Omental fat pad (tissue), 4 donors: ENCODE results near the gene TEX50. TPM values are rescaled to one million over a fixed set of nuclear protein-coding genes. Genes with fewer than 3 reads are reported as not detected.
"Not testable (repeated sequence)": the region's sequence is repeated elsewhere in the genome, so short reads cannot be mapped to it uniquely, and the experiment has no call there.

Experiments
- ATAC-seq: fragments of 150-250 bp; one replicate; pipeline ENCODE4 v1.9.1; 2016; ENCODE audit warnings: mild to moderate bottlenecking, moderate library complexity; ENCODE audit not compliant: low FRiP score
- DNase-seq: peaks from one replicate; pipeline ENCODE4 v3.0.0-alpha.2; 2019; ENCODE audit warnings: low spot score
- total RNA-seq, 4 donors: library from RNA; depleted of rRNA; stranded (reverse); fragments of >200 nt; gene quantifications; one replicate each; pipeline ENCODE4 v1.1.0, GENCODE V29; 2016
- TF ChIP-seq, protein P1 (sequence below), 3 donors: fragments of 450-650 bp; IDR thresholded peaks; one replicate each; pipeline ENCODE4 v1.5.1; 2016 to 2017; ENCODE audit warnings: antibody characterized with exemption in 3 of 3, mild to moderate bottlenecking in 3 of 3, moderate library complexity in 2 of 3

The TEX50 gene, protein sequence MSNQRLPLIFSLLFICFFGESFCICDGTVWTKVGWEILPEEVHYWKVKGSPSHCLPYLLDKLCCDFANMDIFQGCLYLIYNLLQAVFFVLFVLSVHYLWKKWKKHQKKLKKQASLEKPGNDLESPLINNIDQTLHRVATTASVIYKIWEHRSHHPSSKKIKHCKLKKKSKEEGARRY
- total RNA-seq: not detected

DNA sequence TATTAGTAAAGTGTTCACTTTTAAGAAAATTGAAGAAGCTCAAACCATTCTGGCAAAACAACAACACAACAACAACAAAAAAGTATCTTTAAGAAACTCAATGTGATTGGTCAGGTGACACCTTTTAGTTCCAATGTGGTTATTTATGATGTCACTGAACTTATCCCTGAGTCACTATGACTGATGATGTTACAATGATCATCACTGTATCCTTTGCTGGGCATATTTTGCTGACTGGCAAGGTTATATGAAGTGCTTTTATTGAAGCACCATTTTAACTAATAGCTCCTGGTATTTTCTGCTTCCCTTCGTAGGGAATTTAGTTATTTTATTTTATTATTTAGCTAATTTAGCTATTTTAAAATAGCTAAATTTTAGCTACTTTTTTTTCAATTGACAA lies at the start of gene TEX50:
TSS of gene TEX50 (plus strand) at position 223 of the 400 bp plus-strand sequence. CDS start 184 bp downstream, outside the sequence.
- no peak for DNase-seq
- ATAC-seq: no peak
- TF ChIP-seq, protein P1, sequence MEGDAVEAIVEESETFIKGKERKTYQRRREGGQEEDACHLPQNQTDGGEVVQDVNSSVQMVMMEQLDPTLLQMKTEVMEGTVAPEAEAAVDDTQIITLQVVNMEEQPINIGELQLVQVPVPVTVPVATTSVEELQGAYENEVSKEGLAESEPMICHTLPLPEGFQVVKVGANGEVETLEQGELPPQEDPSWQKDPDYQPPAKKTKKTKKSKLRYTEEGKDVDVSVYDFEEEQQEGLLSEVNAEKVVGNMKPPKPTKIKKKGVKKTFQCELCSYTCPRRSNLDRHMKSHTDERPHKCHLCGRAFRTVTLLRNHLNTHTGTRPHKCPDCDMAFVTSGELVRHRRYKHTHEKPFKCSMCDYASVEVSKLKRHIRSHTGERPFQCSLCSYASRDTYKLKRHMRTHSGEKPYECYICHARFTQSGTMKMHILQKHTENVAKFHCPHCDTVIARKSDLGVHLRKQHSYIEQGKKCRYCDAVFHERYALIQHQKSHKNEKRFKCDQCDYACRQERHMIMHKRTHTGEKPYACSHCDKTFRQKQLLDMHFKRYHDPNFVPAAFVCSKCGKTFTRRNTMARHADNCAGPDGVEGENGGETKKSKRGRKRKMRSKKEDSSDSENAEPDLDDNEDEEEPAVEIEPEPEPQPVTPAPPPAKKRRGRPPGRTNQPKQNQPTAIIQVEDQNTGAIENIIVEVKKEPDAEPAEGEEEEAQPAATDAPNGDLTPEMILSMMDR (IDR thresholded peaks at IDR 0.05): no peak

DNA sequence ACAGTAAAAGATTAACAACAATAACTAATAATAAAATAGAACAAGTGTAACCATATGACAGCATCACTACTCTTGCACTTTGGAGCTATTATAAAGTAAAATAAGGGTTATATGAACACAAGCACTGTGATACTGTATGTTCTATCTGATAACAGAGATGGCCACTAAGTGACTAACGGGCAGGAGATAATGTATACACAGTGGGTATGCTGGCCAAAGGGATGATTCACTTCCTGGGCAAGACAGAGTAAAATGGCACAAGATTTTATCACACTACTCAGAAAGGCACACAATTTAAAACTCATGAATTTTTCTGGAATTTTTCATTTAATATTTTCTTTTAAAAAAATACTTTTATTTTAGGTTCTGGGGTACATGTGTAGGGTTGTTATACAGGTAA lies 44.6 kb upstream of the TEX50 start:
- TF ChIP-seq, protein P1 (IDR thresholded peaks at IDR 0.05): no peak
- no peak for DNase-seq
- ATAC-seq: no peak

DNA sequence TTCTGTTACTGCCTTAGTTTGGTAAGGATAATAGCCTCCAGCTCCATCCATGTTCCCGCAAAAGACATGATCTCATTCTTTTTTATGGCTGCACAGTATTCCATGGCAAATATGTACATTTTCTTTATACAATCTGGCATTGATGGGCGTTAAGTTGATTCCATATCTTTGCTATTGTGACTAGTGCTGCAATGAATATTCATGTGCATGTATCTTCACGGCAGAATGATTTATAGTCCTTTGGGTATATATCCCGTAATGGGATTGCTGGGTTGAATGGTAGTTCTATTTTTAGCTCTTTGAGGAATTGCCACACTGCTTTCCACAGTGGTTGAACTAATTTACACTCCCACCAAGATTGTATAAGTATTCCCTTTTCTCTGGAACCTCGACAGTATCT lies 44.0 kb upstream of the TEX50 start:
- not testable (repeated sequence) for ATAC-seq, DNase-seq

DNA sequence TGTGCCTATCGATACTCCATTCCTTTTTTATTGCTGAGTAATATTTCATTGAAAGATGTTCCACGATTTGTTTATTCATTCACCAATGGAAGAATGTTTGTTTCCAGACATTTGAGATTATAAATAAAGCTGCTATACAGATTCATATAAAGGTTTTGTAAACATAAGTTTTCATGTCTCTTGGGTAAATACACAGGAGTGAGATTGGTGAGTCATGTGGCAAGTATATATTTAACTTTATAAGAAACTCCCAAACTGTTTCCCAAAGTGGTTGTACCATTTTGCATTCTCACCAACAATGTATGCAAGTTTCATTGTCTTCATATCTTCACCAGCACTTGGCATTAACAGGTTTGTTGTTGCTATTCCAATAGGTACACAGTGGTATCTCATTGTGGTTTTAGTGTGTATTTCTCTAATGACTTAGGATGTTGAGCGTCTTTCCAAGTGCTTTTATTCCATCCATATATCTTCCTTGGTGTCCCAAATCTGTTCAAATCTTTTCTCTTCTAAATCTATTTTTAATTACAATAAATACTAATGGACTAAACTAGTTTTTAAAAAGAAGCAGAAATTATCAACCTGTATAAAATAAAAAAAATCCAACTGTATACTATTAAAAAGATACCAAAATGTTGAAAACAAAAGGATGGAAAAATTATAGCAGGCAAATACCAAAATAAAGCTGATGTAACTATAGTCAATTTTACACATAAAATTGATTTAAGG lies 38.9 kb upstream of the TEX50 start:
- no peak for DNase-seq
- no peak for ATAC-seq
- TF ChIP-seq, protein P1 (IDR thresholded peaks at IDR 0.05): no peak

DNA sequence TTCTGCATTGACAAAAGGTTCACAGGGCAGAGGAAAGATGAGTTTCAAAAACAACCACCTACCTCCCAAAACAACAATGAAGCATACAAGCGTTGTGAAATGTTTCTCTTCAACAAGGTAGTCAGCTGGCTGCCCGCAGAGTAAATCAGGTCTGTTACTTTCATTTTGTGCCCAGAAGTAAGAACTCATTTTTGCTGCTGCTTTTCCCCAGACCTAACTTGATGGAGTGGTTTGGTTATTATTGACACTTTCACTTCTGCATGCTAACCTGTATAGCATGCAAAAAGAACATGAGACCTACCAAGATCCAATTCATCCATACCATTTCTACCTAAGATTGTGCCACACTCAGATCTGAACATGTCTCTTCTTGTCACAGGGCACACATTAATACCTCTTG lies 33.5 kb upstream of the TEX50 start:
- no peak for ATAC-seq
- no peak for DNase-seq
- TF ChIP-seq, protein P1 (IDR thresholded peaks at IDR 0.05): no peak

DNA sequence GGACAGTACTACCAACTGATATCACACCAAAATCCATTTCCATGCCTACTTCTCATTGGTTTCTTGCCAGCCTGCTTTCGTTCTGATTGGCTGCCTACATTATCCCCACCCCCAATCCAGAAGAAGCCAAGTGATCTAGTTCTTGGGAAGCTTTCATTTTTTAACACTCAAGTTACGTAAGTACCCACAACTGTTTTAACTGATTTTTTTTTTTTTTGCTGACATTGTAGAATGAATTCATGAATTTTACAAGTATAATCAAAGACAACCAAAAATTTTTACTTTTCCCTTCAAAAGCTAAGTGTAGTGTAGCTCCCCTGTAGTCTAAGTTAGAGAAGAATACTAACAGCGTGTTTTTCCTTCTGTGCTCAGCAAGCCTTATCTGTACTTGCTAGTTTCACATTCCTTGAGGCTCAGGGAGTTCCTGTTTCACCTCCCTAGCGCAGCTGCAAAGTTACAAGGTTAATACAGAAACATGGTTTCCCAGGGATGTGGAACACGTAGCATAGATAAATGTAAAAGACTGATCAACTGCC lies 32.0 kb upstream of the TEX50 start, which contains the start of gene SLC9C2:
TSS of gene SLC9C2 (minus strand) at position 17 of the 536 bp plus-strand sequence. CDS start 1,296 bp downstream, outside the sequence.
- peak; percentile 69 for ATAC-seq
- TF ChIP-seq, protein P1 (IDR thresholded peaks at IDR 0.05): no peak
- DNase-seq: no peak

DNA sequence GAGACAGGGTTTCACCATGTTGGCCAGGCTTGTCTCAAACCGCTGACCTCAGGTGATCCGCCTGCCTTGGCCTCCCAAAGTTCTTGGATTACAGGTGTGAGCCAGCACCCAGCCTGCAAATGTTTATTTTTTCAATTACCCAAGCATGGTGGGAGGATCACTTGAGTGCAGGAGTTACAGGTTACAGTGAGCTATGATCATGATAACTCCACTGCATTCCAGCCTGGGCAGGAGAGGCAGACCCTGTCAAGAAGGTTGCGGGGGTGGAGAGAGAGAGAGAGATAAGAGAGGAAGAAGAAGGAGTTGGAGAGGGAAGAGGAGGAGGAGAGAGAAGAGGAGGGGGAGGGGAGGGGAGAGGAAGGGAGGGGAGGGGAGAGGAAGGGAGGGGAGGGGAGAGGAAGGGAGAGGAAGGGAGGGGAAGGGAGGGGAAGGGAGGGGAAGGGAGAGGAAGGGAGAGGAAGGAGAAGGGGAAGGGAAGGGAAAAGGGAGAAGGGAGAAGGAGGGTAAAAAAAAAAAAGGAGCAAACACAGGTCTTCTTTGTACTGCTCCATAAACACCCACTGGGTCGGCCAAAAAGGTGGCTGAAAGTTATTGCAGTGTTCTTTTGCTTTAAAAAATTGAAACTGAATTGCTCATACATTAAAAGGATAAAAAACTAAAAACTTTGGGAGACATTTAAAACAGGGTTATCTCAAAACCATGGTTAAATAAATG lies 26.5 kb upstream of the TEX50 start:
- ATAC-seq: no peak
- TF ChIP-seq, protein P1 (IDR thresholded peaks at IDR 0.05): no peak
- no peak for DNase-seq

DNA sequence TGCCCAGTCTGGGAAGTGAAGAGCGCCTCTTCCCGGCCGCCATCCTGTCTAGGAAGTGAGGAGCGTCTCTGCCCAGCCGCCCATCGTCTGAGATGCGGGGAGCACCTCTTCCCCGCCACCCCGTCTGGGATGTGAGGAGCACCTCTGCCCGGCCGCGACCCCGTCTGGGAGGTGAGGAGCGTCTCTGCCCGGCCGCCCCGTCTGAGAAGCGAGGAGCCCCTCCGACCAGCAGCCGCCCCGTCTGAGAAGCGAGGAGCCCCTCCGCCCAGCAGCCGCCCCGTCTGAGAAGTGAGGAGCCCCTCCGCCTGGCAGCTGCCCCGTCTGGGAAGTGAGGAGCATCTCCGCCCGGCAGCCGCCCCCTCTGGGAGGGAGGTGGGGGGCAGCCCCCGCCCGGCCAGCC lies 22.1 kb upstream of the TEX50 start:
- ATAC-seq, DNase-seq: not testable (repeated sequence)
